K562 (cell line): ENCODE data around the gene CFAP298. TPM values are rescaled to one million over a fixed set of nuclear protein-coding genes. Genes with fewer than 3 reads are reported as not detected.

ENCODE experiments used
- ATAC-seq: fragments of 200-7000 bp; cut with Tn5 transposase; 3 replicates; pipeline ENCODE4 v1.9.1; 2020; ENCODE audit warnings: moderate library complexity
- BruUV-seq: library from RNA; stranded (reverse); fragments of 400-500 nt; replicated peaks from 2 replicates; lab custom pipeline; 2021; lab: Mats Ljungman, UMichigan
- CTCF ChIA-PET: fragments of 300-600 bp; formaldehyde crosslinking; extraction: SDS; loops from one replicate; lab custom pipeline; 2021; ENCODE audit warnings: low intra/inter-chr PET ratio; lab: Yijun Ruan, JAX
- POLR2A ChIA-PET: fragments of 300-600, 350-650 bp; sonication (Branson Sonifier 250); formaldehyde crosslinking; extraction: SDS; loops from one replicate; lab custom pipeline; 2021; ENCODE audit warnings: antibody characterized with exemption, inconsistent platforms; lab: Yijun Ruan, JAX
- DNase-seq, 4 experiments: peaks; one replicate each; pipeline versions ENCODE4 v3.0.0 to v3.0.0-alpha.2; 2011 to 2018; ENCODE audit warnings: low spot score in 3 of 4, mixed read lengths in 3 of 4; ENCODE audit errors: extremely low read depth in 1 of 4
- FAIRE-seq: peaks from 2 replicates; lab custom pipeline; 2011; peaks lifted over from hg19 to GRCh38; lab: Jason Lieb, UNC
- H2AFZ ChIP-seq: 2 replicates; pipeline ENCODE4 v1.6.0; 2011; ENCODE audit warnings: low read depth, low read length, control low read depth, inconsistent platforms
- H3K27ac ChIP-seq: fragments of 200-600 bp; 3 replicates; pipeline ENCODE4 v1.8.0; 2011; ENCODE audit warnings: low read depth, mild to moderate bottlenecking, control low read depth, inconsistent platforms, low read length, moderate library complexity, mixed read lengths; ENCODE audit errors: extremely low read depth
- H3K27me3 ChIP-seq, 2 experiments: fragments of 300-600 bp in 1 of 2; 2 replicates in 1 of 2; 3 replicates in 1 of 2; pipeline versions ENCODE4 v1.6.0 to v1.8.0; 2011; ENCODE audit warnings: inconsistent platforms in 2 of 2, low read length in 2 of 2, mild to moderate bottlenecking in 1 of 2, mixed read lengths in 1 of 2, moderate library complexity in 1 of 2; ENCODE audit not compliant: control insufficient read depth in 2 of 2, insufficient read depth in 2 of 2
- H3K36me3 ChIP-seq: fragments of 300-600 bp; 3 replicates; pipeline ENCODE4 v1.8.0; 2011; ENCODE audit warnings: mild to moderate bottlenecking, low read length, inconsistent platforms; ENCODE audit not compliant: control insufficient read depth, insufficient read depth
- H3K4me1 ChIP-seq, 2 experiments: fragments of 200-600 bp in 1 of 2; replicated peaks in 1 of 2; 2 replicates in 1 of 2; 3 replicates in 1 of 2; pipeline versions ENCODE4 v1.5.1 to v1.8.0; 2011; ENCODE audit warnings: inconsistent platforms in 2 of 2, low read length in 2 of 2, mild to moderate bottlenecking in 1 of 2, mixed read lengths in 1 of 2, moderate library complexity in 1 of 2; ENCODE audit not compliant: control insufficient read depth in 2 of 2, insufficient read depth in 2 of 2
- H3K4me2 ChIP-seq: 2 replicates; pipeline ENCODE4 v1.6.1; 2011; ENCODE audit warnings: low read length, control low read depth, inconsistent platforms, mixed read lengths; ENCODE audit not compliant: insufficient read depth
- H3K4me3 ChIP-seq: fragments of 200-600 bp; sonication (generic), shearing (Covaris generic); 2 replicates; pipeline ENCODE4 v1.5.1; 2016; ENCODE audit warnings: control low read depth, inconsistent platforms
- H3K79me2 ChIP-seq: fragments of 200-600 bp; 3 replicates; pipeline ENCODE4 v1.8.0; 2011; ENCODE audit warnings: low read length, inconsistent platforms; ENCODE audit not compliant: control insufficient read depth, insufficient read depth
- H3K9ac ChIP-seq, 2 experiments: 2 replicates each; pipeline versions ENCODE4 v1.6.0 to v1.6.1; 2011; ENCODE audit warnings: low read depth in 2 of 2, low read length in 2 of 2, control low read depth in 1 of 2, inconsistent platforms in 1 of 2, mild to moderate bottlenecking in 1 of 2, mixed read lengths in 1 of 2; ENCODE audit not compliant: insufficient read depth in 1 of 2
- H3K9me1 ChIP-seq: one replicate; pipeline ENCODE4 v1.6.0; 2011; ENCODE audit warnings: inconsistent platforms, mild to moderate bottlenecking, low read length, moderate library complexity; ENCODE audit not compliant: control insufficient read depth, insufficient read depth
- H3K9me3 ChIP-seq: replicated peaks from 2 replicates; pipeline ENCODE4 v1.5.1; 2011; ENCODE audit warnings: low read depth, low read length, inconsistent platforms; ENCODE audit not compliant: control insufficient read depth, insufficient read depth
- H4K20me1 ChIP-seq: replicated peaks from 2 replicates; pipeline ENCODE4 v1.6.1; 2011; ENCODE audit warnings: low read length, inconsistent platforms, mixed read lengths; ENCODE audit not compliant: control insufficient read depth, insufficient read depth
- ARID1B ChIP-seq: fragments of 450-650 bp; IDR thresholded peaks from 2 replicates; pipeline ENCODE4 v1.6.1; 2016; ENCODE audit warnings: antibody characterized with exemption, mild to moderate bottlenecking, inconsistent platforms
- CBFA2T3 ChIP-seq: fragments of 450-650 bp; IDR thresholded peaks from 2 replicates; pipeline ENCODE4 v1.6.1; 2017
- CREBBP ChIP-seq: IDR thresholded peaks from one replicate; pipeline ENCODE4 v1.6.1; 2012; ENCODE audit warnings: low read depth, mild to moderate bottlenecking, control low read depth, inconsistent platforms, low read length
- NFIC ChIP-seq: fragments of 450-650 bp; IDR thresholded peaks from 2 replicates; pipeline ENCODE4 v1.6.1; 2017; ENCODE audit warnings: mild to moderate bottlenecking, inconsistent platforms
- NFIX ChIP-seq: fragments of 250-450 bp; sonication (Bioruptor Pico); IDR thresholded peaks from 2 replicates; pipeline ENCODE4 v1.4.0; 2020; ENCODE audit warnings: low read depth, mild to moderate bottlenecking, moderate library complexity
- ZC3H11A ChIP-seq: IDR thresholded peaks from 2 replicates; pipeline ENCODE4 v1.6.1; 2012; ENCODE audit warnings: low read depth, low read length, improper control_type of control experiment
- ZNF696 ChIP-seq: fragments of 250-450 bp; sonication (Bioruptor Pico); conservative IDR thresholded peaks from 2 replicates; pipeline ENCODE4 v1.4.0; 2020; ENCODE audit warnings: mild to moderate bottlenecking, moderate library complexity
- WGBS: fragments of 100-300 bp; shearing (Covaris generic); methylation state at CpG from one replicate; pipeline ENCODE4 v1.1.6; 2016; ENCODE audit warnings: low coverage, mixed read lengths; ENCODE audit not compliant: insufficient coverage; ENCODE audit errors: missing lambda C conversion rate; 5-methylcytosine and 5-hydroxymethylcytosine counted together
- in situ Hi-C: fragments of 300-500 bp; cut with MboI; formaldehyde crosslinking; loops from 4 replicates; pipeline ENCODE4 v1.15.0; 2018; ENCODE audit warnings: inconsistent platforms, mixed read lengths
- intact Hi-C: fragments of 100-400 bp; cut with micrococcal nuclease; formaldehyde crosslinking; loops from 2 replicates; pipeline ENCODE4 v1.14.2; 2022
- polyA plus RNA-seq, 8 experiments: library from polyadenylated mRNA; depleted of rRNA in 4 of 8; stranded (reverse) in 5 of 8; unstranded in 3 of 8; fragments of >200 nt; fragmentation: Nextera tagmentation in 2 of 8; fragmentation: Illumina TruSeq in 1 of 8; extraction: Ambion mirVana in 2 of 8; extraction: Trizol in 1 of 8; gene quantifications; 2 replicates each; pipeline versions ENCODE4 v1.2.1 to v1.2.3, GENCODE V29; 2011 to 2014; ENCODE audit warnings: inconsistent platforms in 1 of 8, missing spikeins in 1 of 8
- total RNA-seq, 7 experiments: library from RNA; depleted of rRNA in 6 of 7; stranded (reverse); fragments of >200 nt in 6 of 7; fragmentation: Illumina TruSeq in 2 of 7; extraction: Trizol in 2 of 7; gene quantifications; 2 replicates each; pipeline versions ENCODE4 v1.2.1 to v1.2.3, GENCODE V29; 2011 to 2021; ENCODE audit warnings: low replicate concordance in 1 of 7

Gene CFAP298
- total and polyA plus RNA-seq, 9 of the 15 experiments (the other 6 are each of a cell fraction or from before 2014, with no cell fraction given) = 31.4 to 178 (median 89.7) TPM

DNA sequence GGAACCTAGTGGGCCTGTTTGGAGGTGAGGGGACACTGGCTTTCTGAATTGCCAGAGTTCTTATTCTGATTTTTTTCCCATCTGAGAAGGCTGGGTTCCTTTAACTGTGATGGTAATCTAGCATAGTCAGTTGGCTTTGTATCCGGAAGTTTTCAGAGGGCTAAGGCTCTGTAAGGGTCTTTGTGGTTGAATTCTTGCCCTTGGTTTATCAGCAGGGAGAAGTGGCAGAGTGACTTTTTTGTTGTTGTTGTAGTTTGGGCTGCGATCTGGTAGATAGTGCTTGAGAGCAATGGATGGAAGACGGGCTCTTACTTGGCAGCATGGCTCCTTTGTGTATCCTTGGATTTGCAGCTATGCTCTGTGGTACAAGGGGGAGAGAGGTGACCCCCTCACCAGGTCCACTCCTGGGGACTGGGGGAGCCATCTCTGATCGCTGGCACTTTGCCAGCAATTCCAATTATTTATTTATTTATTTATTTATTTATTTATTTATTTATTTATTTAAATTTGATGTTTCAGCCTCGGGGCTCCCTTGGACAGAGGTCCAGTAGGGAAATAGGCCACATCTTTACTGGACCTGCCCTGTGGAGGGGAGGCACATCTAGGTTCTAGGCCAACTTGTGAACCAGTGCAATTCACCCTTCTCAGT lies 45.3 kb downstream of the CFAP298 start:
- no peak for TF ChIP-seq CREBBP
- no peak for TF ChIP-seq ZNF696 (CRISPR knock-in tag)
- TF ChIP-seq ARID1B = peak; percentile 19; the same call in 1 of the 2 replicates
- peak; percentile 95; the same call in 1 of the 2 replicates for TF ChIP-seq ZC3H11A
- peak; percentile 94 for TF ChIP-seq NFIX (CRISPR knock-in tag)
- TF ChIP-seq CBFA2T3 = 0 out of 2 replicates have a peak, but pooled peaks have one; percentile 4
- peak; percentile 97 for TF ChIP-seq NFIC
- H3K27me3 ChIP-seq = no peaks in the 10 kb centered on the region
- intact Hi-C loops = no loop called here
- H3K36me3 ChIP-seq = no peaks in the 10 kb centered on the region
- H3K4me1 ChIP-seq = peaks cover 11 to 16% of the 10 kb centered on the region in 2 experiments; a peak in 4 of 5 replicates
- no peak for DNase-seq
- 38% methylated on average over 5 of the region's 5 CpGs for WGBS
- peak overlapping the region; percentile 18; the same call in 1 of the 2 replicates for H2AFZ ChIP-seq
- no peak for FAIRE-seq
- no peak overlapping the region for H3K4me3 ChIP-seq
- no peak overlapping the region for H3K4me2 ChIP-seq
- no peaks in the 10 kb centered on the region for H3K9me1 ChIP-seq
- ChIA-PET POLR2A (no interaction called here), CTCF (no interaction called here)
- H3K79me2 ChIP-seq = no peaks in the 10 kb centered on the region
- no peaks in the 10 kb centered on the region for H4K20me1 ChIP-seq
- no peaks in the 10 kb centered on the region for H3K9me3 ChIP-seq
- H3K9ac ChIP-seq = 0 out of 4 replicates have a peak overlapping the region, but pooled peaks of 1 of the 2 experiments have one; percentile 49
- H3K27ac ChIP-seq = no peak overlapping the region
- in situ Hi-C loops = no loop called here
- no TSS peak for BruUV-seq
- ATAC-seq = no peak
